ENCODE data around the gene CX3CR1.

- no peak for TF ChIP-seq GATA3 (IDR thresholded peaks at IDR 0.05; ENCODE audit: low read depth, low read length)
- no peak for TF ChIP-seq GATA2 (IDR thresholded peaks at IDR 0.05; ENCODE audit: low read depth, low read length)
These were observed 8.4 kb downstream of the CX3CR1 start for GRCh38 chr3:39271363-39271914.

Measured in SH-SY5Y (cell line).